GM19023 (cell line): ENCODE data around the gene GOLPH3L.
"Not testable (repeated sequence)": the region's sequence is repeated elsewhere in the genome, so short reads cannot be mapped to it uniquely, and the experiment has no call there.

Source experiments
- ATAC-seq: cut with Tn5 transposase; IDR thresholded peaks from one replicate; pipeline ENCODE4 v1.9.1; 2021; ENCODE audit warnings: mild to moderate bottlenecking, moderate library complexity; ENCODE audit not compliant: unreplicated experiment

The GOLPH3L gene

GRCh38 chr1:150619576-150620509 is 77.1 kb downstream of the GOLPH3L start:
- ATAC-seq = no peak

DNA sequence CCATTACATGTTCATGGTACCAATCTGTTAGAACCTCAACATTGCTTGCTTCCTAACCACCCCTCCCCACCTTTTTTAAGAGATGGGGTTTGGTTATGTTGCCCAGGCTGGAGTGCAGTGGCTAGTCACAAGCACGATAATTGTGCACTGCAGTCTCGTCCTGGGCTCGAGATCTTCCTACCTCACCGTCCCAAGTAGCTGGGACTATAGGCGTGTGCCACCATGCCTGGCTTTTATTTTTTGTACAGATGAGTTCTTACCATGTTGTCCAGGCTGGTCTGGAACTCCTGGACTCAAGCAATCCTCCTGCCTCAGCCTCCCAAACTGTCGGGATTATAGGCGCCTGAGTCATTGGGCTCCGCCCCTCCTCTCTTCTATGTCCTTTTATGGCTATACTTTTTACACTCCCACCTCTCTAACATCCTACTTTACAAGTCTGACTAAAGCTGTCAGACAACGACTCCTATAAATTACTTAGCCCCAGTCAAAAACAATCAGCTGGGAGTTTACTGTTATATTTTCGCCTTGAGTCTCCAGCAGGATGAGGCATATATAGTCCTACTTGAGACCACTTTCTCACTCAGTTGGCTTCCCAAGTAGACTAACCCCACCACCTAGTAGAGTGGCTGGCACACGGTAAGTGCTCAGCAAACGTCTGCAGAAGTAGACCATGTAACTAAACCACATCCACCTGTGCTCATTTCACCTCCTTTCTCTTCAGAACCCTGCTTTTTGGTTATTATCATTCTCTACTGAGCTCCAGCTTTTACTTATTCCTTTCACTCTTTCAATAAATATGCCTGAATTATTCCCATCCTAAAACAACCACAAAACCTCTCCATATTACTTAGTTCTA is 81.4 kb downstream of the GOLPH3L start:
- ATAC-seq = no peak

DNA sequence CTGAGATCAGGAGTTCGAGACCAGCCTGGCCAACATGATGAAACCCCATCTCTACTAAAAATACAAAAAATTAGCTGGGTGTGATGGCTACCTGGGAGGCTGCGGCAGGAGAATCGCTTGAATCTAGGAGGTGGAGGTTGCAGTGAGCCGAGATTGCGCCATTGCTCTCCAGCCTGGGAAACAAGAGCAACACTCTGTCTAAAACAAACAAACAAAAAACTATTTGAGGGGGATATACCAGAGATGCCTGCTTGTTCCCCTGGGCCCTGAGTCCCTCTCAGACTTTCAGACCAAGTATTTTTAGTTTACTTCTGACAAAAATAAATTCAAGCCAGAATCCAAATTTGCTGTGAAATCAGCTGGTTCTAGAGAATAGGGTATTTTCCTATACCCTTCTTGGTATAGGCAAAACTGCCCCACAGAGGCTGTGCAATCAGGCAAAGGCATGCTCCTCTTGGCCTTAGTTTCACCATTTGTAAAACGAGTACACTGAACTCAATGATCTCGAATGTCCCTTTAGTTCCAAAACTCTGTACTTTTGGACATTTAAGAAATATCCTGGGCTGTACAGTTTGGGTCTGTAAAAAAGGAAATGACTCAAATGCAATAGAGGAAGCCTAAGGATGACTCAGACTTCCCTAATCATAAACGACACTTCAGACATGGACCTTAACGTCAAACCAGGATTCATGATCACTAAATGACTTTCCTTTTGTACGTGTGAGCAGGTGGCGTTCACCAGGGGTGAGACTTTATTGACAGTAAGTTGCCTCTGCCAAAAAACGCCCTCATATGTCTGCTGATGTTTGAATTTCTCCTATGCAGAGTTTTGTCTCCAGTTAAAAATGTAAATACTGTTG is 83.7 kb downstream of the GOLPH3L start:
- no peak for ATAC-seq

GRCh38 chr1:150612014-150612345 is 85.0 kb downstream of the GOLPH3L start:
- no peak for ATAC-seq

- no peak for ATAC-seq
Measured at GRCh38 chr1:150610576-150610975, 86.4 kb downstream of the GOLPH3L start.

DNA sequence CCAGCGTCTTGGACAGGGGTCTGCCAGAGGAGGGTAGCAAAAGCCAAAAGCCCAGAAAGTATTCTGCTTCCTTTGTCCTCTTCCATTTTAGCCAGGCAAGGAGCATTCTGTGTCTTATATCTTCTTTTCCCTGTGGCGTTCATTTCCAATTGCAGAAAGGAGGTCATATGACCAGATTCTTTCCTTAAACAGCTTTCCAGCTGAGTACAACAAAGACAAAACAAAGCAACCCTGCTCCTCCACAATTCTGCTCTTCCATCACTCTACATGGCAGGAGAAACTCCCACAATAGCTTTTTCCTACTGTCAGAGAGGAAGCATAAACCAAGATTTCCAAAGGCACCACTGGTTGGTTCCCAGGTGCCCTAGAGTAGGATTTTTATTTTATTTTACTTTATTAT is 87.2 kb downstream of the GOLPH3L start:
- ATAC-seq = no peak

DNA sequence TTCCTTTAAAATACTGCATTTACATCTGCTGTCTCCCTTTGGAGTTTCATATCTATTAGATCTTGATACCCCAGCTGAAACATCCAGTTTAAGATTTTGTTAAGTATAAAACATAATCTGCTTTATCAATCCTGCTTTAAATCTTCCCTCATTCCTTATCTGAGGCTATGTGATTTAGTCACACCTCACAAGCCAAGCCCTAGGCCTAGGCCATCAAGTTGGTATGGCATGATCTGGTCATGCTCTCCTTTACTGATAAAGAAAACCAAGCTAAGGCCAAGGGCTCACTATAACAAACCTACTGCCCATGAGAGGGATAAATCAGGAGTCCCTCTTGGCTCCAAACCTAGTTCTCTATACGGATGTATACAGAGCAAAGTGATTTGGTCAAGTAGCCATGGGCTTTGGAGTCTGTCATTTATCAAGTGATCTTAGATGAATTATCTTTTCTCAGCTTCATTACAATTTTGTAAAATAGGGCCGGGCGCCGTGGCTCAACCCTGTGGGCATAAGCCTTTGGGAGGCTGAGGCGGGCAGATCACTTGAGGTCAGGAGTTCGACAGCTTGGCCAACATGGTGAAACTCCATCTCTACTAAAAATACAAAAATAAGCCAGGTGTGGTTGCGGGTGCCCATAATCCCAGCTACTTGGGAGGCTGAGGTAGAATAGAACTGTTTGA is 90.4 kb downstream of the GOLPH3L start:
- no peak for ATAC-seq

DNA sequence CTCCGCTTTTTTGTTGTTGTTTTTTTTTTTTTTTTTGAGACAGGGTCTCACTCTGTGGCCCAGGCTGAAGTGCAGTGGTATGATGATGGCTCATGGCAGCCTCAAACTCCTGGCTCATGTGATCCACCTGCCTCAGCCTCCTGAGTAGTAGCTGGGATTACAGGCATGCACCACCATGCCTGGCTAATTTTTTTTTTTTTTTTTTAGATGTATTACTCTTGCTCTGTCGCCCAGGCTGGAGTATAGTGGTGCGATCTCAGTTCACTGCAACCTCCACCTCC is 91.6 kb downstream of the GOLPH3L start:
- not testable (repeated sequence) for ATAC-seq

DNA sequence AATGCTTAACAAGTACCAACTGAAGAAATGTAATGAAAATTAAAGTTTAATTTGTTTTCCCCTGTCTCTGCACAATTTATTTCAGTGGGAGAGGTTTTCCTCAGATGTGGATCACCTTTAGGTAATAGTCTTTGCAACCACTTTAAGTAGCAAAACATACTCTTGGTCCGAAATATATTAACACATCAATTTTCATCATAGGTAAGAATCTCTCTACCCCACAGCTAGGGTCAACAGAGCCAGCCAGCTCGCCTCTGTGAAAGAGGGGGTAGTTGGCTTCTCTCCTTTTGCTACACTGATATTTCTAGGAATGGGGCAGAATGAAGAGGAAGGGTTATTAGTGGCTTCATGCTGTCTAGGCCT is 92.7 kb downstream of the GOLPH3L start:
- ATAC-seq = no peak

DNA sequence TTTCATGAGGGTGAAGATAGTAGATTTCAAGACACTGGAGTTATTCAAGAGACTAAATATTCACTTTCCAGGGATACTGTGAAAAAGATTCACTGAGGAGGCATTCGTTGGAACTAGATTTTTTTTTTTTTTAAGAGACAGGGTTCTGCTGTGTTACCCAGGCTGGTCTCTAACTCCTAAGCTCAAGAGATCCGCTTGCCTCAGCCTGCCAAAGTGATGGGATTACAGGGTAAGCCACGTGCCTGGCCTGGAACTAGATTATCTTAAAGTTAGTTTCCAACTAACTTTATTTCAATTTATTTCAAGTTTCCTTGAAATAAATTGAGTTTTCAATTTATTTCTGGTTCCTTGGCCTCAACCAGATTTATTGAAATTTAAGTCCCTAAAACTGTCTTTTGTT is 93.2 kb downstream of the GOLPH3L start:
- ATAC-seq = no peak

DNA sequence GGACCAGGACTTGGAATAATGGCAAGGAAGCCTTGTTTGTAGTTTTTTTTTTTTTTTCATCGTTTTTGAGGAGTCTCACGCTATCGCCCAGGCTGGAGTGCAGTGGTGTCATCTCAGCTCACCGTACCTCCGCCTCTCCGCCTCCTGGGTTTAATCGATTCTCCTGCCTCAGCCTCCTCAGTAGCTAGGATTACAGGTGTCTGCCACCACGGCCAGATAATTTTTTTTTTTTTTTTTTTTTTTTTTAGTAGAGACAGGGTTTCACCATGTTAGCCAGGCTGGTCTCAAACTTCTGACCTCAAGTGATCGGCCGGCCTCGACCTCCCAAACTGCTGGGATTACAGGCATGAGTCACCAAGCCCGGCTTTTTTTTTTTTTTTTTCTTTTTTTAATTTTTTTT is 94.6 kb downstream of the GOLPH3L start:
- ATAC-seq = not testable (repeated sequence)

GRCh38 chr1:150601540-150601939 is 95.4 kb downstream of the GOLPH3L start:
- no peak for ATAC-seq

DNA sequence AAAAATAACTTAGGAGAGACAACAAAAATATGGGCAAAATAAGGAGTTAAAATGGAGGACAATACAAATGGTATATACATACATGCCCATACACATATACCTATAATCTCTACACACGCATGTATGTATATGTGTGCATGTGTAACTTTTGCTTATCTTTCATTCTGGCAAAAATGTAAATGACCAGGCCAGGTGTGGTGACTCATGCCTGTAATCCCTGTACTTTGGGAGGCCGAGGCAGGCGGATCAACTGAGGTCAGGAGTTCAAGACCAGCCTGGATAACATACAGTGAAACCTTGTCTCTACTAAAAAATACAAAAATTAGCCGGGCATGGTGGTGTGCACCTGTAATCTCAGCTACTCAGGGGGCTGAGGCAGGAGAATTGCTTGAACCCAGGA is 98.6 kb downstream of the GOLPH3L start:
- not testable (repeated sequence) for ATAC-seq

GRCh38 chr1:150596976-150597375 is 100.0 kb downstream of the GOLPH3L start:
- ATAC-seq = no peak
